ENCODE results near the gene PPP1R37. TPM values are rescaled to one million over a fixed set of nuclear protein-coding genes. Genes with fewer than 3 reads are reported as not detected.

The PPP1R37 gene
- total and polyA plus RNA-seq, 2 donors (not counting 3 experiments of a cell fraction or from before 2014, with no cell fraction given) = 16.2 to 27.1 TPM

- POLR2A ChIA-PET = no interaction called here
- DNase-seq (ENCODE audit: low read depth, low spot score) (no peak), FAIRE-seq (no peak)
- CTCF ChIA-PET = no interaction called here
- no peaks in the 10 kb centered on the region for H3K9me3 ChIP-seq (replicated peaks; ENCODE audit: control insufficient read depth, insufficient read depth, low read length)
- H3K36me3 ChIP-seq (ENCODE audit: control insufficient read depth in 2 of 2, extremely low read depth in 1 of 2, insufficient read depth in 2 of 2, low read length in 2 of 2) = peaks cover 14 to 69% of the 10 kb centered on the region in 2 experiments
- no peak overlapping the region for H3K9ac ChIP-seq (replicated peaks; ENCODE audit: extremely low read depth, insufficient read depth, low read length)
- no peaks in the 10 kb centered on the region for H3K9me1 ChIP-seq (replicated peaks; ENCODE audit: control insufficient read depth, extremely low read depth, insufficient read depth, low read length)
- dilution Hi-C loops (cut with MboI; ENCODE audit: extremely low pct_ligation_motif_present, low sequenced_read_pairs) = no loop called here
- H3K4me1 ChIP-seq (ENCODE audit: control insufficient read depth, extremely low read depth, insufficient read depth, low read length) = no peaks in the 10 kb centered on the region
- H3K27ac ChIP-seq (ENCODE audit: insufficient read depth, low read depth, low read length) = no peak overlapping the region
- H3K27me3 ChIP-seq (ENCODE audit: control insufficient read depth in 2 of 2, insufficient read depth in 2 of 2, low read length in 2 of 2) = no peaks in the 10 kb centered on the region
- no peak overlapping the region for H3K4me3 ChIP-seq (replicated peaks in 1 of 3; ENCODE audit: insufficient read depth in 1 of 3, low read depth in 1 of 3, low read length in 3 of 3)
- TF ChIP-seq EZH2 (IDR thresholded peaks at IDR 0.05; ENCODE audit: borderline replicate concordance, low read depth, low read length, severe bottlenecking) (no peak), JUN (IDR thresholded peaks at IDR 0.05; ENCODE audit: borderline replicate concordance, insufficient read depth, insufficient read length, low read depth) (no peak), MYC (IDR thresholded peaks at IDR 0.05; ENCODE audit: low read depth, low read length) (no peak), FOS (IDR thresholded peaks at IDR 0.05; ENCODE audit: borderline replicate concordance, insufficient read depth, low read length) (no peak), GATA2 (IDR thresholded peaks at IDR 0.05; ENCODE audit: insufficient read depth, insufficient read length, low read depth, low read length) (no peak), POLR2AphosphoS5 (IDR thresholded peaks at IDR 0.05; ENCODE audit: insufficient read depth, low read depth, low read length) (no peak), POLR2A (IDR thresholded peaks at IDR 0.05; ENCODE audit: low read depth, low read length) (no peak), CTCF (IDR thresholded peaks at IDR 0.05; ENCODE audit: extremely low read depth in 1 of 2, insufficient read depth in 1 of 2, low read depth in 1 of 2, low read length in 2 of 2) (no peak), MAX (IDR thresholded peaks at IDR 0.05; ENCODE audit: insufficient read depth, insufficient read length) (no peak)
- intact Hi-C loops (cut with micrococcal nuclease) = no loop called here
- no peaks in the 10 kb centered on the region for H4K20me1 ChIP-seq (replicated peaks; ENCODE audit: control insufficient read depth, extremely low read depth, insufficient read depth, low read length)
- H3K79me2 ChIP-seq (ENCODE audit: control insufficient read depth, insufficient read depth, low read length) = no peaks in the 10 kb centered on the region
- BruUV-seq (replicated peaks) = no TSS peak
- H2AFZ ChIP-seq (ENCODE audit: low read depth, low read length) = no peak overlapping the region
- H3K4me2 ChIP-seq (ENCODE audit: insufficient read depth, low read length) = no peak overlapping the region
These were observed 31.0 kb upstream of the PPP1R37 start for GRCh38 chr19:45061965-45062364.

Measured in endothelial cell of umbilical vein (primary cell).